Panc1 (cell line): Measurements from ENCODE around the gene NTN4. TPM values are rescaled to one million over a fixed set of nuclear protein-coding genes. Genes with fewer than 3 reads are reported as not detected.

Experiments
- ATAC-seq: fragments of 200-7000 bp; cut with Tn5 transposase; 2 replicates; pipeline ENCODE4 v1.9.1; 2020; ENCODE audit warnings: mild to moderate bottlenecking, moderate library complexity
- BruUV-seq: library from RNA; stranded (reverse); fragments of 400-500 nt; replicated peaks from 2 replicates; lab custom pipeline; 2021; lab: Mats Ljungman, UMichigan
- CTCF ChIA-PET: fragments of 300-600 bp; sonication (Branson Sonifier 250); formaldehyde crosslinking; loops from one replicate; lab custom pipeline; 2022; ENCODE audit warnings: antibody characterized with exemption; lab: Charles Lee
- POLR2A ChIA-PET: fragments of 300-600 bp; sonication (Branson Sonifier 250); formaldehyde crosslinking; loops from one replicate; lab custom pipeline; 2022; ENCODE audit warnings: antibody characterized with exemption; lab: Charles Lee
- DNase-seq: peaks from one replicate; pipeline ENCODE4 v3.0.0-alpha.2; 2010; ENCODE audit warnings: low read depth, low spot score
- H3K27ac ChIP-seq: 2 replicates; pipeline ENCODE4 v1.5.1; 2011; ENCODE audit warnings: mild to moderate bottlenecking, low read length, inconsistent platforms
- H3K27me3 ChIP-seq: fragments of 200-500 bp; sonication (Bioruptor generic); 2 replicates; pipeline ENCODE4 v1.6.0; 2014; ENCODE audit warnings: low read length, inconsistent platforms; ENCODE audit not compliant: control insufficient read depth, insufficient read depth
- H3K36me3 ChIP-seq: fragments of 200-500 bp; sonication (Bioruptor generic); 2 replicates; pipeline ENCODE4 v1.5.1; 2014; ENCODE audit warnings: inconsistent platforms, mild to moderate bottlenecking, low read length, moderate library complexity; ENCODE audit not compliant: control insufficient read depth, insufficient read depth
- H3K4me1 ChIP-seq: 2 replicates; pipeline ENCODE4 v1.5.1; 2011; ENCODE audit warnings: inconsistent platforms, mild to moderate bottlenecking, low read length, moderate library complexity; ENCODE audit not compliant: control insufficient read depth, insufficient read depth
- H3K4me3 ChIP-seq, 2 experiments: 2 replicates each; pipeline ENCODE4 v1.5.1; 2011 to 2012; ENCODE audit warnings: low read depth in 2 of 2, low read length in 2 of 2, mild to moderate bottlenecking in 2 of 2, inconsistent platforms in 1 of 2, moderate library complexity in 1 of 2
- H3K9me3 ChIP-seq: fragments of 200-500 bp; sonication (Bioruptor generic); 2 replicates; pipeline ENCODE4 v1.5.1; 2014; ENCODE audit warnings: low read depth, mild to moderate bottlenecking, inconsistent platforms, low read length, moderate library complexity; ENCODE audit not compliant: control insufficient read depth, insufficient read depth
- POLR2AphosphoS5 ChIP-seq: IDR thresholded peaks from 2 replicates; pipeline ENCODE4 v1.6.1; 2012; ENCODE audit warnings: mild to moderate bottlenecking, low read depth, low read length, moderate library complexity
- SIN3A ChIP-seq: IDR thresholded peaks from 2 replicates; pipeline ENCODE4 v1.6.1; 2012; ENCODE audit warnings: low read depth, mild to moderate bottlenecking, low read length, moderate library complexity, borderline replicate concordance; ENCODE audit not compliant: insufficient read depth
- TCF7L2 ChIP-seq: IDR thresholded peaks from 2 replicates; pipeline ENCODE4 v1.6.1; 2011; ENCODE audit warnings: mild to moderate bottlenecking, low read depth, low read length, inconsistent platforms
- in situ Hi-C: cut with HindIII; loops from 2 replicates; pipeline ENCODE4 v1.10.0; 2016; ENCODE audit warnings: low sequenced_read_pairs, low pct_unique_long_range_greater_than_20kb
- intact Hi-C: fragments of 100-400 bp; cut with micrococcal nuclease; formaldehyde crosslinking; loops from one replicate; pipeline ENCODE4 v1.10.0; 2022; ENCODE audit not compliant: unreplicated experiment
- total RNA-seq: library from RNA; stranded (reverse); gene quantifications from one replicate; pipeline ENCODE4 v1.2.1, GENCODE V29; 2021; ENCODE audit not compliant: unreplicated experiment
- TF ChIP-seq, protein P1 (sequence below), 2 experiments: IDR thresholded peaks; 2 replicates each; pipeline ENCODE4 v1.6.1; 2011 to 2012; ENCODE audit warnings: low read depth in 2 of 2, control low read depth in 1 of 2, low read length in 1 of 2, mild to moderate bottlenecking in 1 of 2, moderate library complexity in 1 of 2; ENCODE audit not compliant: insufficient read depth in 1 of 2
- TF ChIP-seq, protein P2 (sequence below): fragments of 450-650 bp; IDR thresholded peaks from 2 replicates; pipeline ENCODE4 v1.5.1; 2017; ENCODE audit warnings: mild to moderate bottlenecking

NTN4 gene
- total RNA-seq, 1 experiment from 2014 or later, result 17.1 TPM

DNA sequence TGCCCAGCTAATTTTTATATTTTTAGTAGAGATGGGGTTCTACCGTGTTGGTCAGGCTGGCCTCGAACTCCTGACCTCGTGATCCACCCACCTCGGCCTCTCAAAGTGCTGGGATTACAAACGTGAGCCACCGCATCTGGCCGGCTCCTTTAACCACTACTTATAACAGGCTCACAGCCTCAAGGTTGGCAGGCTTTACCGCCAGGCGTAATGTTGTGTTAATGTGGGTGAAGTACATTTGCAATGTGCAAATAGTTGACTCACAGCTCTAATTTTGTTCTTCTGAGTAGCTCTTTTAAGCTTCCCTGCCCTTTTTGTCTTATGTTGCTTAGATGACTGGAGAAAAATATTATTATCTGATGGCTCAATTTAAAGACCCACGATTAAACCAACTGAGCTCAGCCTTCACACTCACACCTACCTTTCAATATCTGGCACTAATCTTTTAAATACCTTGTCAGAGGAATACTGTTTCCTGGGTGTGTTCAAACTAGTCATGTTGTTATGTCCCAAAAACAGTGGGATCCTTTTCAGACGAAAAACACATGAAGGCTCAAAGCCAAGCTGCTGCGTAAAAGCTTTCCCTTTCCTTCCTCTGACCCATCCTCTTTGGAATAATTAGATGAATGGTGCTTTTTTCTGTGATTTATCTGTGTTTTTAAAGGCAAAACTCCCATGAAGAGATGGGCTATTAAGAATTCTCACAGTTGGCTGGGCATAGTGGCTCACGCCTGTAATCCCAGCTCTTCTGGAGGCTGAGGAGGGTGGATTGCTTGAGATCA lies 182.1 kb downstream of the NTN4 start:
- peak; percentile 72 for DNase-seq
- BruUV-seq, result no TSS peak

More for the DNA sequence above, 182.1 kb downstream of the NTN4 start:
- Histone ChIP-seq H3K27me3 (0 out of 2 replicates have a peak, but pooled peaks cover 2% of the 10 kb centered on the region), H3K36me3 (no peaks in the 10 kb centered on the region), H3K4me1 (peaks cover 7% of the 10 kb centered on the region), H3K9me3 (no peaks in the 10 kb centered on the region), H3K4me3 (no peak overlapping the region), H3K27ac (no peak overlapping the region)
- TF ChIP-seq, protein P1, sequence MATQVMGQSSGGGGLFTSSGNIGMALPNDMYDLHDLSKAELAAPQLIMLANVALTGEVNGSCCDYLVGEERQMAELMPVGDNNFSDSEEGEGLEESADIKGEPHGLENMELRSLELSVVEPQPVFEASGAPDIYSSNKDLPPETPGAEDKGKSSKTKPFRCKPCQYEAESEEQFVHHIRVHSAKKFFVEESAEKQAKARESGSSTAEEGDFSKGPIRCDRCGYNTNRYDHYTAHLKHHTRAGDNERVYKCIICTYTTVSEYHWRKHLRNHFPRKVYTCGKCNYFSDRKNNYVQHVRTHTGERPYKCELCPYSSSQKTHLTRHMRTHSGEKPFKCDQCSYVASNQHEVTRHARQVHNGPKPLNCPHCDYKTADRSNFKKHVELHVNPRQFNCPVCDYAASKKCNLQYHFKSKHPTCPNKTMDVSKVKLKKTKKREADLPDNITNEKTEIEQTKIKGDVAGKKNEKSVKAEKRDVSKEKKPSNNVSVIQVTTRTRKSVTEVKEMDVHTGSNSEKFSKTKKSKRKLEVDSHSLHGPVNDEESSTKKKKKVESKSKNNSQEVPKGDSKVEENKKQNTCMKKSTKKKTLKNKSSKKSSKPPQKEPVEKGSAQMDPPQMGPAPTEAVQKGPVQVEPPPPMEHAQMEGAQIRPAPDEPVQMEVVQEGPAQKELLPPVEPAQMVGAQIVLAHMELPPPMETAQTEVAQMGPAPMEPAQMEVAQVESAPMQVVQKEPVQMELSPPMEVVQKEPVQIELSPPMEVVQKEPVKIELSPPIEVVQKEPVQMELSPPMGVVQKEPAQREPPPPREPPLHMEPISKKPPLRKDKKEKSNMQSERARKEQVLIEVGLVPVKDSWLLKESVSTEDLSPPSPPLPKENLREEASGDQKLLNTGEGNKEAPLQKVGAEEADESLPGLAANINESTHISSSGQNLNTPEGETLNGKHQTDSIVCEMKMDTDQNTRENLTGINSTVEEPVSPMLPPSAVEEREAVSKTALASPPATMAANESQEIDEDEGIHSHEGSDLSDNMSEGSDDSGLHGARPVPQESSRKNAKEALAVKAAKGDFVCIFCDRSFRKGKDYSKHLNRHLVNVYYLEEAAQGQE (IDR thresholded peaks at IDR 0.05; ENCODE audit: insufficient read depth in 1 of 2, low read depth in 2 of 2, low read length in 1 of 2), result no peak
- TF ChIP-seq POLR2AphosphoS5, result no peak
- TF ChIP-seq, protein P2, sequence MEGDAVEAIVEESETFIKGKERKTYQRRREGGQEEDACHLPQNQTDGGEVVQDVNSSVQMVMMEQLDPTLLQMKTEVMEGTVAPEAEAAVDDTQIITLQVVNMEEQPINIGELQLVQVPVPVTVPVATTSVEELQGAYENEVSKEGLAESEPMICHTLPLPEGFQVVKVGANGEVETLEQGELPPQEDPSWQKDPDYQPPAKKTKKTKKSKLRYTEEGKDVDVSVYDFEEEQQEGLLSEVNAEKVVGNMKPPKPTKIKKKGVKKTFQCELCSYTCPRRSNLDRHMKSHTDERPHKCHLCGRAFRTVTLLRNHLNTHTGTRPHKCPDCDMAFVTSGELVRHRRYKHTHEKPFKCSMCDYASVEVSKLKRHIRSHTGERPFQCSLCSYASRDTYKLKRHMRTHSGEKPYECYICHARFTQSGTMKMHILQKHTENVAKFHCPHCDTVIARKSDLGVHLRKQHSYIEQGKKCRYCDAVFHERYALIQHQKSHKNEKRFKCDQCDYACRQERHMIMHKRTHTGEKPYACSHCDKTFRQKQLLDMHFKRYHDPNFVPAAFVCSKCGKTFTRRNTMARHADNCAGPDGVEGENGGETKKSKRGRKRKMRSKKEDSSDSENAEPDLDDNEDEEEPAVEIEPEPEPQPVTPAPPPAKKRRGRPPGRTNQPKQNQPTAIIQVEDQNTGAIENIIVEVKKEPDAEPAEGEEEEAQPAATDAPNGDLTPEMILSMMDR, result no peak
- no peak for TF ChIP-seq TCF7L2
- no peak for TF ChIP-seq SIN3A
- in situ Hi-C loops (no loop called here), intact Hi-C loops (no loop called here)
- ChIA-PET CTCF (no interaction called here), POLR2A (interaction anchor here (0.6 kb wide), 1 partner anchor 1065 kb away, joined by 4 read pairs; no protein-coding TSS in a partner anchor)
- ATAC-seq, result peak; percentile 80; the same call in 1 of the 2 replicates

Other genes with a start within 250 kb of the NTN4 start
- gene USP44, start 239.3 kb downstream of the NTN4 start, total RNA-seq, result 0.10 TPM
- gene SNRPF, start 68.2 kb upstream of the NTN4 start, total RNA-seq, result 38.7 TPM
- gene CCDC38, start 151.8 kb upstream of the NTN4 start, total RNA-seq, result not detected
- 0.54 TPM for gene AMDHD1, start 152.6 kb upstream of the NTN4 start, total RNA-seq
- 0.08 TPM for gene HAL, start 205.6 kb upstream of the NTN4 start, total RNA-seq
- gene LTA4H, start 244.8 kb upstream of the NTN4 start, total RNA-seq, result 59.6 TPM